OCI-LY3 (cell line): ENCODE results near the gene PLD4.

Experiments used
- H2AFZ ChIP-seq: fragments of 200-600, 300-600 bp; shearing (Covaris generic); 2 replicates; pipeline ENCODE4 v1.6.0; 2014; ENCODE audit warnings: antibody characterized with exemption, low read depth, low read length
- H3K27ac ChIP-seq: fragments of 200-600, 300-600 bp; sonication (generic); 2 replicates; pipeline ENCODE4 v1.5.1; 2014; ENCODE audit warnings: mild to moderate bottlenecking, low read length, moderate library complexity, mixed read lengths
- H3K27me3 ChIP-seq: fragments of 200-600, 300-600 bp; sonication (generic); 2 replicates; pipeline ENCODE4 v1.6.1; 2014; ENCODE audit warnings: low read depth, low read length, mixed read lengths
- H3K36me3 ChIP-seq: fragments of 200-600, 300-600 bp; sonication (generic); replicated peaks from 2 replicates; pipeline ENCODE3; 2014; ENCODE audit warnings: low read depth, low read length, mixed read lengths
- H3K4me1 ChIP-seq: fragments of 300-600, 200-600 bp; sonication (generic); 2 replicates; pipeline ENCODE4 v1.6.1; 2014; ENCODE audit warnings: low read length, mixed read lengths
- H3K4me2 ChIP-seq: fragments of 200-600, 300-600 bp; sonication (generic); 2 replicates; pipeline ENCODE4 v1.6.1; 2014; ENCODE audit warnings: low read length, mixed read lengths
- H3K4me3 ChIP-seq: fragments of 300-600, 200-600 bp; sonication (generic); 2 replicates; pipeline ENCODE4 v1.5.1; 2014; ENCODE audit warnings: antibody characterized with exemption, mild to moderate bottlenecking, low read length, moderate library complexity
- H3K79me2 ChIP-seq: fragments of 300-600, 200-600 bp; shearing (Covaris generic); 2 replicates; pipeline ENCODE4 v1.6.1; 2014; ENCODE audit warnings: mild to moderate bottlenecking, low read length, mixed read lengths
- H3K9ac ChIP-seq: fragments of 300-600, 200-600 bp; shearing (Covaris generic); 2 replicates; pipeline ENCODE4 v1.6.0; 2014; ENCODE audit warnings: mild to moderate bottlenecking, low read length, moderate library complexity
- H3K9me3 ChIP-seq: fragments of 200-600, 300-600 bp; shearing (Covaris generic); 2 replicates; pipeline ENCODE4 v1.6.1; 2014; ENCODE audit warnings: low read length, mixed read lengths; ENCODE audit not compliant: insufficient read depth
- H4K20me1 ChIP-seq: fragments of 200-600, 300-600 bp; sonication (generic); 2 replicates; pipeline ENCODE4 v1.6.1; 2016; ENCODE audit warnings: low read length, mixed read lengths; ENCODE audit not compliant: insufficient read depth
- CTCF ChIP-seq: fragments of 200-600, 300-600 bp; sonication (generic); IDR thresholded peaks from 2 replicates; pipeline ENCODE4 v1.5.1; 2014; ENCODE audit warnings: antibody characterized with exemption, low read length, low read depth
- EZH2phosphoT487 ChIP-seq: fragments of 200-600 bp; shearing (Covaris generic); IDR thresholded peaks from 2 replicates; pipeline ENCODE4 v1.6.1; 2018; ENCODE audit warnings: antibody characterized with exemption, mixed run types, low read depth

PLD4 gene

DNA sequence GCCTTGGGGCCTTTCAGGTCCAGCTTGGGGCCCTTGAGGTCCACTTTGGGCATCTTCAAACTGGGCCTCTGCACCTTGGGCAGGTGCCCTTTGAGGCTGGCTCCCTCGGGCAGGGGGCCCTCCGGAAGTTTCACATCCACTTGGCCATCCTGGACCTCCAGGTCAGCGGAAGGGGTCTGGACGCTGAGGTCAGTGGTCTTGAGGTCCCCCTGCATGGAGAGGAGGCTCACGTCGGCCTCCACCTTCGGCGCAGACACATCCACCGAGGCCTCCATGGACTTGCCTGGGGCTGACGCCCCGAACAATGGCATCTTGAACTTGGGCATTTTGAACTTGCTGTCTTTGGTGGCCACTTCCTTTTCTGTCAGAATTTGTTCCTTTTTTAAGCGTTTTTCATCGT lies 28.4 kb downstream of the PLD4 start:
- H3K4me1 ChIP-seq, result no peaks in the 10 kb centered on the region
- H3K9me3 ChIP-seq, result no peaks in the 10 kb centered on the region
- H2AFZ ChIP-seq, result no peak overlapping the region
- TF ChIP-seq EZH2phosphoT487 (no peak), CTCF (no peak)
- H3K4me3 ChIP-seq, result no peak overlapping the region
- H3K4me2 ChIP-seq, result no peak overlapping the region
- no peak overlapping the region for H3K27ac ChIP-seq
- H3K9ac ChIP-seq, result no peak overlapping the region
- H3K36me3 ChIP-seq, result no peaks in the 10 kb centered on the region
- H3K79me2 ChIP-seq, result no peaks in the 10 kb centered on the region
- peaks cover 26% of the 10 kb centered on the region for H3K27me3 ChIP-seq
- H4K20me1 ChIP-seq, result no peaks in the 10 kb centered on the region

GRCh38 chr14:104953896-104954656 lies 29.4 kb downstream of the PLD4 start:
- no peaks in the 10 kb centered on the region for H3K9me3 ChIP-seq
- H3K36me3 ChIP-seq, result no peaks in the 10 kb centered on the region

GRCh38 chr14:104954746-104955395 lies 30.2 kb downstream of the PLD4 start:
- Histone ChIP-seq H3K79me2 (no peaks in the 10 kb centered on the region), H3K27me3 (peaks cover 27% of the 10 kb centered on the region), H3K9me3 (no peaks in the 10 kb centered on the region), H3K4me3 (no peak overlapping the region), H2AFZ (no peak overlapping the region), H4K20me1 (no peaks in the 10 kb centered on the region), H3K4me1 (no peaks in the 10 kb centered on the region), H3K27ac (no peak overlapping the region), H3K9ac (no peak overlapping the region), H3K4me2 (no peak overlapping the region), H3K36me3 (no peaks in the 10 kb centered on the region)
- TF ChIP-seq CTCF, result no peak
- TF ChIP-seq EZH2phosphoT487, result no peak

More at GRCh38 chr14:104953896-104954656, 29.4 kb downstream of the PLD4 start:
- H3K4me3 ChIP-seq, result no peak overlapping the region
- peaks cover 26% of the 10 kb centered on the region for H3K27me3 ChIP-seq
- H3K27ac ChIP-seq, result no peak overlapping the region
- no peaks in the 10 kb centered on the region for H4K20me1 ChIP-seq
- TF ChIP-seq CTCF, result no peak
- TF ChIP-seq EZH2phosphoT487, result no peak
- H3K4me1 ChIP-seq, result no peaks in the 10 kb centered on the region
- no peak overlapping the region for H2AFZ ChIP-seq
- no peak overlapping the region for H3K9ac ChIP-seq
- H3K79me2 ChIP-seq, result no peaks in the 10 kb centered on the region
- no peak overlapping the region for H3K4me2 ChIP-seq

- no peak overlapping the region for H3K27ac ChIP-seq
- H3K27me3 ChIP-seq, result peaks cover 32% of the 10 kb centered on the region
- H3K79me2 ChIP-seq, result no peaks in the 10 kb centered on the region
- TF ChIP-seq EZH2phosphoT487 (no peak), CTCF (no peak)
- H3K9ac ChIP-seq, result no peak overlapping the region
- H4K20me1 ChIP-seq, result no peaks in the 10 kb centered on the region
- no peaks in the 10 kb centered on the region for H3K36me3 ChIP-seq
- H2AFZ ChIP-seq, result no peak overlapping the region
- no peak overlapping the region for H3K4me2 ChIP-seq
- H3K4me1 ChIP-seq, result no peaks in the 10 kb centered on the region
- H3K4me3 ChIP-seq, result no peak overlapping the region
- no peaks in the 10 kb centered on the region for H3K9me3 ChIP-seq
These were observed 30.7 kb downstream of the PLD4 start for GRCh38 chr14:104955396-104955770.
